HEK293 (cell line): ENCODE results near the gene TACC2.
A peak's percentile ranks its signal among the peaks of the same experiment; 100 is the strongest.

Source experiments
- CTCF ChIA-PET: fragments of 350-600 bp; formaldehyde crosslinking; extraction: SDS; loops from one replicate; lab custom pipeline; 2021; ENCODE audit warnings: antibody characterized with exemption; lab: Yijun Ruan, JAX
- POLR2A ChIA-PET: fragments of 300-600 bp; formaldehyde crosslinking; extraction: SDS; loops from one replicate; lab custom pipeline; 2020; ENCODE audit warnings: antibody characterized with exemption, inconsistent platforms; lab: Yijun Ruan, JAX
- H3K27ac ChIP-seq: fragments of 200-500 bp; sonication (Bioruptor generic); 2 replicates; pipeline ENCODE4 v1.5.1; 2014; ENCODE audit warnings: low read depth, low read length, control low read depth, inconsistent platforms; ENCODE audit errors: extremely low read depth
- H3K36me3 ChIP-seq, 2 experiments: fragments of 200-500 bp in 1 of 2; sonication (Bioruptor generic) in 1 of 2; 1 replicate in 1 of 2; 2 replicates in 1 of 2; pipeline ENCODE4 v1.5.1; 2014 to 2017; ENCODE audit warnings: inconsistent platforms in 2 of 2, low read length in 2 of 2; ENCODE audit not compliant: control insufficient read depth in 2 of 2, insufficient read depth in 1 of 2
- H3K4me1 ChIP-seq: fragments of 200-500 bp; sonication (Bioruptor generic); 2 replicates; pipeline ENCODE4 v1.5.1; 2014; ENCODE audit warnings: mild to moderate bottlenecking, low read length, inconsistent platforms; ENCODE audit not compliant: control insufficient read depth, insufficient read depth
- H3K4me3 ChIP-seq: 2 replicates; pipeline ENCODE4 v1.5.1; 2011; ENCODE audit warnings: low read depth, mild to moderate bottlenecking, control low read depth, low read length, moderate library complexity
- H3K9me3 ChIP-seq: fragments of 200-500 bp; sonication (Bioruptor generic); 2 replicates; pipeline ENCODE4 v1.5.1; 2014; ENCODE audit warnings: low read depth, low read length, inconsistent platforms; ENCODE audit not compliant: control insufficient read depth, insufficient read depth
- HOXC10 ChIP-seq: sonication (generic); formaldehyde crosslinking; IDR thresholded peaks from 2 replicates; pipeline ENCODE4 v1.8.1; 2023; ENCODE audit warnings: mild to moderate bottlenecking, missing genetic modification reagents
- KLF16 ChIP-seq: fragments of 450-650 bp; formaldehyde crosslinking; IDR thresholded peaks from 2 replicates; pipeline ENCODE4 v1.5.1; 2017; ENCODE audit warnings: missing biosample characterization, missing genetic modification characterization
- MZF1 ChIP-seq: fragments of 450-650 bp; formaldehyde crosslinking; IDR thresholded peaks from 2 replicates; pipeline ENCODE4 v1.5.1; 2017; ENCODE audit warnings: missing biosample characterization, missing genetic modification characterization, borderline replicate concordance
- SETDB1 ChIP-seq: IDR thresholded peaks from one replicate; pipeline ENCODE4 v1.6.1; 2017; ENCODE audit warnings: mild to moderate bottlenecking, low read length, moderate library complexity, mixed read lengths; ENCODE audit not compliant: insufficient read length
- ZFP3 ChIP-seq: fragments of 450-650 bp; formaldehyde crosslinking; IDR thresholded peaks from 2 replicates; pipeline ENCODE4 v1.5.1; 2016; ENCODE audit warnings: low read depth, missing biosample characterization, missing genetic modification characterization
- ZFP37 ChIP-seq: fragments of 450-650 bp; formaldehyde crosslinking; IDR thresholded peaks from 2 replicates; pipeline ENCODE4 v1.5.1; 2016; ENCODE audit warnings: missing biosample characterization, missing genetic modification characterization
- ZNF140 ChIP-seq: fragments of 450-650 bp; formaldehyde crosslinking; IDR thresholded peaks from 2 replicates; pipeline ENCODE4 v1.5.1; 2016; ENCODE audit warnings: missing biosample characterization, missing genetic modification characterization
- ZNF146 ChIP-seq: fragments of 450-650 bp; formaldehyde crosslinking; IDR thresholded peaks from 2 replicates; pipeline ENCODE4 v1.5.1; 2016; ENCODE audit warnings: missing biosample characterization, missing genetic modification characterization
- ZNF211 ChIP-seq: fragments of 450-650 bp; formaldehyde crosslinking; IDR thresholded peaks from 2 replicates; pipeline ENCODE4 v1.5.1; 2016; ENCODE audit warnings: low read depth, missing biosample characterization, missing genetic modification characterization
- ZNF404 ChIP-seq: fragments of 450-650 bp; formaldehyde crosslinking; IDR thresholded peaks from 2 replicates; pipeline ENCODE4 v1.5.1; 2017; ENCODE audit warnings: missing biosample characterization, missing genetic modification characterization
- ZNF501 ChIP-seq: fragments of 450-650 bp; formaldehyde crosslinking; IDR thresholded peaks from 2 replicates; pipeline ENCODE4 v1.5.1; 2016; ENCODE audit warnings: missing biosample characterization, missing genetic modification characterization
- ZNF768 ChIP-seq: fragments of 450-650 bp; formaldehyde crosslinking; IDR thresholded peaks from 2 replicates; pipeline ENCODE4 v1.5.1; 2018; ENCODE audit warnings: missing biosample characterization, mild to moderate bottlenecking, missing genetic modification characterization
- ZNF837 ChIP-seq: fragments of 450-650 bp; formaldehyde crosslinking; IDR thresholded peaks from 2 replicates; pipeline ENCODE4 v1.5.1; 2016; ENCODE audit warnings: missing biosample characterization, missing genetic modification characterization
- TF ChIP-seq, protein P1 (sequence below): fragments of 450-650 bp; formaldehyde crosslinking; IDR thresholded peaks from 2 replicates; pipeline ENCODE4 v1.5.1; 2016; ENCODE audit warnings: missing biosample characterization, missing genetic modification characterization
- TF ChIP-seq, protein P2 (sequence below): fragments of 450-650 bp; IDR thresholded peaks from 2 replicates; pipeline ENCODE4 v1.5.1; 2018; ENCODE audit warnings: missing biosample characterization, mild to moderate bottlenecking, missing genetic modification characterization
- TF ChIP-seq, protein P3 (sequence below): fragments of 450-650 bp; formaldehyde crosslinking; IDR thresholded peaks from 2 replicates; pipeline ENCODE4 v1.5.1; 2016; ENCODE audit warnings: missing biosample characterization, missing genetic modification characterization

TACC2 gene

DNA sequence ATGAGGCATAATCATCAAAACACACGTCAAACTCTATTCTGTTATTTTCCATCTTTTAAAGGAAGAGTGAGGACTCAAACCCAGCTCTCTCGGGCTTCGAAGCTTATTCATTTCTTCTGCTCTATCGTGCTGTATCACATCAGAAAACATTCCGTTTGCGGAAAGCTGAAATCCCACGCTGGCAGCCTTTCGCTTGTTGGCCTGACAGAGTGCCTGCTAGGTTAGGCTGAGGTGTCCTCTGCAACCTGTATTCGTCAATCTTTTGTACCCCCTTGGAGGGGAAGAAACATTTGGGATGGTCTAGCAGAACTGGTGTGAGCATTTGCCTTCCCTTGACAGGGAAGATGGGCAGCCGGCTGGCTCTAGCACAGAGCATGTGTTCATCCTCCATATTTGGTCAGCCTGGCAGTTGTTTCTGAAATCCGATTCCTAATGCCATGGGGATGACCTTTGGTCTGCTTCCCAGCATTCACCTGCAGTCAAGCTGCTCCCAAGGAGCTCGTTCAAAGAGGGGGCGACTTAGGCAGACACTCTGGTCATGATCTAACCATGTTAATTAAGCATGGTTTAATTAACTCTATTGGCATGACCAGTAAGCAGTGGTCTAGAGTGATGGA is 55.2 kb downstream of the TACC2 start (continued):
- TF ChIP-seq, protein P1, sequence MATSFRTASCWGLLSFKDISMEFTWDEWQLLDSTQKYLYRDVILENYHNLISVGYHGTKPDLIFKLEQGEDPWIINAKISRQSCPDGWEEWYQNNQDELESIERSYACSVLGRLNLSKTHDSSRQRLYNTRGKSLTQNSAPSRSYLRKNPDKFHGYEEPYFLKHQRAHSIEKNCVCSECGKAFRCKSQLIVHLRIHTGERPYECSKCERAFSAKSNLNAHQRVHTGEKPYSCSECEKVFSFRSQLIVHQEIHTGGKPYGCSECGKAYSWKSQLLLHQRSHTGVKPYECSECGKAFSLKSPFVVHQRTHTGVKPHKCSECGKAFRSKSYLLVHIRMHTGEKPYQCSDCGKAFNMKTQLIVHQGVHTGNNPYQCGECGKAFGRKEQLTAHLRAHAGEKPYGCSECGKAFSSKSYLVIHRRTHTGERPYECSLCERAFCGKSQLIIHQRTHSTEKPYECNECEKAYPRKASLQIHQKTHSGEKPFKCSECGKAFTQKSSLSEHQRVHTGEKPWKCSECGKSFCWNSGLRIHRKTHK: no peak
- TF ChIP-seq HOXC10 (CRISPR knock-in tag): no peak

DNA sequence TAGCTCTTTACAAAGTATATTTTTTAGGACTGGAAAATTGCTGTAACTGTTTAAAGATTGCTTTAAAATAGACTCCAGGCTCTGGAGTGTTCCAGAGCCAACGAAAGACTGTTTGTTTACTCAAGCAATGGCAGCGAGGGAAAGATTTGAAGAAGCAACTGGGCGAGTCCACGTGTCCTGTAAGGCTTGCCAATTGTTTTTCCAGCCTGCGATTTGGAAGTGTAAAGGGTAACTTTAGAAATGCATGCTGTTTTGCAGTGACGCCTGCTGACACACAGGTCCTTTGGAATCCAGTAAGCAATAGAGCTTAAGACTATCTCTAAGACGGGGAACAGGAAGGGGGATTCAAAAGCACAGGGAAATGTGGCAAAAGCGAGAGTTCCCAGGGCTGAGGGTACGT is 55.8 kb downstream of the TACC2 start:
- POLR2A ChIA-PET: no interaction called here
- no peaks in the 10 kb centered on the region for H3K9me3 ChIP-seq
- peaks cover 6% of the 10 kb centered on the region for H3K4me1 ChIP-seq
- no peak overlapping the region for H3K4me3 ChIP-seq
- TF ChIP-seq ZFP37 (tag by site-specific recombination) (no peak), ZNF837 (tag by site-specific recombination) (no peak), SETDB1 (no peak), KLF16 (tag by site-specific recombination) (no peak), ZNF501 (tag by site-specific recombination) (no peak), ZFP3 (tag by site-specific recombination) (no peak), ZNF146 (no peak), MZF1 (tag by site-specific recombination) (no peak), ZNF140 (tag by site-specific recombination) (no peak)
- TF ChIP-seq, protein P2, sequence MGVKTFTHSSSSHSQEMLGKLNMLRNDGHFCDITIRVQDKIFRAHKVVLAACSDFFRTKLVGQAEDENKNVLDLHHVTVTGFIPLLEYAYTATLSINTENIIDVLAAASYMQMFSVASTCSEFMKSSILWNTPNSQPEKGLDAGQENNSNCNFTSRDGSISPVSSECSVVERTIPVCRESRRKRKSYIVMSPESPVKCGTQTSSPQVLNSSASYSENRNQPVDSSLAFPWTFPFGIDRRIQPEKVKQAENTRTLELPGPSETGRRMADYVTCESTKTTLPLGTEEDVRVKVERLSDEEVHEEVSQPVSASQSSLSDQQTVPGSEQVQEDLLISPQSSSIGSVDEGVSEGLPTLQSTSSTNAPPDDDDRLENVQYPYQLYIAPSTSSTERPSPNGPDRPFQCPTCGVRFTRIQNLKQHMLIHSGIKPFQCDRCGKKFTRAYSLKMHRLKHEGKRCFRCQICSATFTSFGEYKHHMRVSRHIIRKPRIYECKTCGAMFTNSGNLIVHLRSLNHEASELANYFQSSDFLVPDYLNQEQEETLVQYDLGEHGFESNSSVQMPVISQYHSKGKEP (tag by site-specific recombination): no peak
- TF ChIP-seq, protein P3, sequence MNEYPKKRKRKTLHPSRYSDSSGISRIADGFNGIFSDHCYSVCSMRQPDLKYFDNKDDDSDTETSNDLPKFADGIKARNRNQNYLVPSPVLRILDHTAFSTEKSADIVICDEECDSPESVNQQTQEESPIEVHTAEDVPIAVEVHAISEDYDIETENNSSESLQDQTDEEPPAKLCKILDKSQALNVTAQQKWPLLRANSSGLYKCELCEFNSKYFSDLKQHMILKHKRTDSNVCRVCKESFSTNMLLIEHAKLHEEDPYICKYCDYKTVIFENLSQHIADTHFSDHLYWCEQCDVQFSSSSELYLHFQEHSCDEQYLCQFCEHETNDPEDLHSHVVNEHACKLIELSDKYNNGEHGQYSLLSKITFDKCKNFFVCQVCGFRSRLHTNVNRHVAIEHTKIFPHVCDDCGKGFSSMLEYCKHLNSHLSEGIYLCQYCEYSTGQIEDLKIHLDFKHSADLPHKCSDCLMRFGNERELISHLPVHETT: no peak
- CTCF ChIA-PET: interaction anchor here (0.6 to 1.2 kb wide), 4 partner anchors 10 to 223 kb away, joined by 3 to 6 read pairs (median 4); partner anchors contain the start of gene NSMCE4A
- H3K36me3 ChIP-seq: no peaks in the 10 kb centered on the region
- no peak overlapping the region for H3K27ac ChIP-seq

DNA sequence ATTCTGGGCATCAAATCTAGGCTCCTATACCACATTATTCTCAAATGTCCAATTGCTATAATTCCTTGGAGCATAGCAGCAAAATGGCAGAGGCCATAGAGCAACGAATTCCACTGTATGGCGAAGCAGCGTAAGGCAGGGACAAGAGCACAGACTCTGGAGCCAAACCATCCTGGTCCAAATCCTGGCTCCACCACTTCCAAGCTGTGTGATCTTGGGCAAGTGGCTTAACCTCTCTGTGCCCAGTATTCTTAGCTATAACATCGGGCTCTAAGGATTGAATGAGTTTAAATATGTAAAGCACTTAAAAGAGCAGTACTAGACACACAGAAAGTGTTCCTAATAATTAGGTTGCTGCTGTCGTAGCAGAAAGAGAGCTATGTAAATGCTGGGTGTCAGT is 56.2 kb downstream of the TACC2 start:
- Histone ChIP-seq H3K36me3 (no peaks in the 10 kb centered on the region), H3K4me3 (no peak overlapping the region), H3K4me1 (peaks cover 6% of the 10 kb centered on the region), H3K9me3 (no peaks in the 10 kb centered on the region), H3K27ac (no peak overlapping the region)
- POLR2A ChIA-PET: no interaction called here
- TF ChIP-seq ZNF768 (tag by site-specific recombination) (peak; percentile 78; the same call in 1 of the 2 replicates), ZNF211 (tag by site-specific recombination) (no peak)
- TF ChIP-seq, all 188 proteins: peak for 1
- CTCF ChIA-PET: interaction anchor here (0.6 to 1.2 kb wide), 5 partner anchors 9 to 223 kb away, joined by 3 to 4 read pairs (median 3); partner anchors contain the start of gene NSMCE4A

DNA sequence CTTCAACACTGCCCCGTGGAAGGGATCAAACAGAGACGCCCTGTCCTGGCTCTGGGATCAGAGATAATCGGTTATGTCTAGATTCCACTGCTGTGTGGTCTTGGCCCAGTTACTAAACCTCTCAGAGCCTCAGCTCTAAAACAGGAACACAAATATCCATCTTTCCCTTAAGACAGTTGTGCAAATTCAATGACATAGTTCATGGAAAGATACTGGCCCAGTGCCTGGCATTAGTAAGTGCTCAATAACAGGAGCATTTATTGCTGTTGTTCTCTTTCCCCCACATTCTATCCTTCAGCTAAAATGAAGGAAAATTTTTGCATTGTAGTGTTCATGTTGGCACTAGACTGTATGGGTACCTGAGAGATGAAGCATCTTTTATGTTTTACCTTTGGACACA is 58.6 kb downstream of the TACC2 start:
- ChIA-PET CTCF (interaction anchor here (0.5 to 0.6 kb wide), 2 partner anchors 85 to 122 kb away, joined by 3 read pairs; no protein-coding TSS in a partner anchor), POLR2A (no interaction called here)
- no peak overlapping the region for H3K27ac ChIP-seq
- H3K4me1 ChIP-seq: peaks cover 6% of the 10 kb centered on the region
- no peak overlapping the region for H3K4me3 ChIP-seq
- H3K36me3 ChIP-seq: no peaks in the 10 kb centered on the region; a peak in 1 of 3 replicates
- no peaks in the 10 kb centered on the region for H3K9me3 ChIP-seq
- TF ChIP-seq ZNF404: no peak
- 0 out of 2 replicates have a peak, but pooled peaks have one; percentile 33 for TF ChIP-seq ZNF768 (tag by site-specific recombination)
